ENCODE results near the gene APOBEC3G.

- no peak for TF ChIP-seq YY1 (IDR thresholded peaks at IDR 0.05; ENCODE audit: low read depth)
- no peak for TF ChIP-seq IRF3 (IDR thresholded peaks at IDR 0.05; ENCODE audit: low read depth, low read length)
- TF ChIP-seq USF2 (IDR thresholded peaks at IDR 0.05; ENCODE audit: borderline replicate concordance, low read depth, low read length): no peak
- TF ChIP-seq PBX3 (IDR thresholded peaks at IDR 0.05): no peak
- no peak for TF ChIP-seq CTCF (IDR thresholded peaks at IDR 0.05)
- TF ChIP-seq EZH2phosphoT487 (IDR thresholded peaks at IDR 0.05; ENCODE audit: borderline replicate concordance, low read depth): no peak
- no peak for TF ChIP-seq FOXM1 (IDR thresholded peaks at IDR 0.05; ENCODE audit: low read depth)
- no peak for TF ChIP-seq RXRA (IDR thresholded peaks at IDR 0.05; ENCODE audit: borderline replicate concordance, low read depth)
- no peak for TF ChIP-seq ELF1 (IDR thresholded peaks at IDR 0.05)
- no peak for TF ChIP-seq ZBTB33 (IDR thresholded peaks at IDR 0.05; ENCODE audit: borderline replicate concordance, low read depth)
Observed at GRCh38 chr22:39089928-39090327, 12.9 kb downstream of the APOBEC3G start.

All from SK-N-SH (cell line).